Measurements from ENCODE around the gene PNLIPRP1.

GRCh38 chr10:116574797-116575196 is 16.0 kb upstream of the PNLIPRP1 start:
- TF ChIP-seq CTCF (conservative IDR thresholded peaks at IDR 0.05 in 1 of 2, IDR thresholded peaks at IDR 0.05 in 1 of 2; ENCODE audit: low read depth in 1 of 2, low read length in 2 of 2) (no peak), EZH2 (IDR thresholded peaks at IDR 0.05; ENCODE audit: low read length, missing control alignments) (no peak)
